HG03135 (cell line): ENCODE results near the gene STAG3.
"Not testable (repeated sequence)": the region's sequence is repeated elsewhere in the genome, so short reads cannot be mapped to it uniquely, and the experiment has no call there.

Experiments used
- ATAC-seq: cut with Tn5 transposase; IDR thresholded peaks from one replicate; pipeline ENCODE4 v1.9.1; 2021; ENCODE audit warnings: mild to moderate bottlenecking, moderate library complexity; ENCODE audit not compliant: unreplicated experiment

STAG3 gene

GRCh38 chr7:100246121-100246864 lies 68.6 kb downstream of the STAG3 start:
- not testable (repeated sequence) for ATAC-seq

GRCh38 chr7:100246865-100247137 lies 69.1 kb downstream of the STAG3 start:
- ATAC-seq = not testable (repeated sequence)

GRCh38 chr7:100247152-100247757 lies 69.5 kb downstream of the STAG3 start:
- no peak for ATAC-seq

- no peak for ATAC-seq
Observed at GRCh38 chr7:100248483-100248882, 70.8 kb downstream of the STAG3 start.

- ATAC-seq = no peak
Observed at GRCh38 chr7:100257017-100257416, 79.3 kb downstream of the STAG3 start.

- ATAC-seq = not testable (repeated sequence)
Observed at GRCh38 chr7:100259984-100260383, 82.3 kb downstream of the STAG3 start.

GRCh38 chr7:100262896-100263295 lies 85.2 kb downstream of the STAG3 start:
- ATAC-seq = not testable (repeated sequence)
